OCI-LY7 (cell line): ENCODE measurements around the gene ADAMTS2. TPM values are rescaled to one million over a fixed set of nuclear protein-coding genes. Genes with fewer than 3 reads are reported as not detected.

Source experiments
- BruUV-seq: library from RNA; stranded (reverse); fragments of 400-500 nt; replicated peaks from 2 replicates; lab custom pipeline; 2021; lab: Mats Ljungman, UMichigan
- CTCF ChIA-PET: fragments of 300-600 bp; sonication (Branson Sonifier 250); formaldehyde crosslinking; loops from one replicate; lab custom pipeline; 2022; ENCODE audit warnings: antibody characterized with exemption; ENCODE audit not compliant: unreplicated experiment; lab: Charles Lee
- POLR2A ChIA-PET: fragments of 300-600 bp; sonication (Branson Sonifier 250); formaldehyde crosslinking; loops from one replicate; lab custom pipeline; 2022; ENCODE audit warnings: antibody characterized with exemption; lab: Charles Lee
- DNase-seq: peaks from one replicate; pipeline ENCODE4 v3.0.0-alpha.2; 2015; ENCODE audit warnings: low spot score
- H2AFZ ChIP-seq: fragments of 200-600 bp; sonication (generic), shearing (Covaris generic); 2 replicates; pipeline ENCODE4 v1.6.1; 2014; ENCODE audit warnings: mild to moderate bottlenecking, antibody characterized with exemption, low read length, moderate library complexity
- H3K27ac ChIP-seq: fragments of 200-600 bp; sonication (generic); 2 replicates; pipeline ENCODE4 v1.5.1; 2014; ENCODE audit warnings: mixed run types, low read depth, mild to moderate bottlenecking, moderate library complexity, low read length, inconsistent platforms; ENCODE audit not compliant: poor library complexity, severe bottlenecking
- H3K36me3 ChIP-seq: fragments of 200-600 bp; sonication (generic); 2 replicates; pipeline ENCODE4 v1.6.1; 2014; ENCODE audit warnings: mild to moderate bottlenecking, antibody characterized with exemption, low read length, moderate library complexity, mixed read lengths; ENCODE audit not compliant: insufficient read depth
- H3K4me1 ChIP-seq: fragments of 200-600 bp; sonication (generic); 2 replicates; pipeline ENCODE4 v1.5.1; 2014; ENCODE audit warnings: mild to moderate bottlenecking, low read length; ENCODE audit not compliant: insufficient read depth, poor library complexity, severe bottlenecking
- H3K4me2 ChIP-seq: fragments of 200-600 bp; sonication (generic); 2 replicates; pipeline ENCODE4 v1.6.1; 2014; ENCODE audit warnings: mild to moderate bottlenecking, low read length
- H3K4me3 ChIP-seq: fragments of 200-600 bp; sonication (generic); 2 replicates; pipeline ENCODE4 v1.5.1; 2014; ENCODE audit warnings: mild to moderate bottlenecking, low read depth, low read length; ENCODE audit not compliant: poor library complexity, severe bottlenecking
- H3K79me2 ChIP-seq: fragments of 200-600 bp; sonication (generic); 2 replicates; pipeline ENCODE4 v1.6.1; 2016; ENCODE audit warnings: low read depth, mild to moderate bottlenecking, low read length, moderate library complexity, mixed read lengths; ENCODE audit not compliant: insufficient read depth
- H3K9me2 ChIP-seq: fragments of 200-600 bp; sonication (generic); 2 replicates; pipeline ENCODE4 v1.6.1; 2016; ENCODE audit warnings: mild to moderate bottlenecking, low read length, mixed read lengths; ENCODE audit not compliant: insufficient read depth
- H3K9me3 ChIP-seq: fragments of 200-600 bp; sonication (generic); 2 replicates; pipeline ENCODE4 v1.6.1; 2014; ENCODE audit warnings: mild to moderate bottlenecking, mixed run types, low read length, mixed read lengths
- H4K20me1 ChIP-seq: fragments of 200-600 bp; sonication (generic); 2 replicates; pipeline ENCODE4 v1.6.1; 2014; ENCODE audit warnings: mild to moderate bottlenecking, antibody characterized with exemption, low read length, moderate library complexity, mixed read lengths; ENCODE audit not compliant: insufficient read depth
- CTCF ChIP-seq: fragments of 200-600 bp; sonication (generic); conservative IDR thresholded peaks from 2 replicates; pipeline ENCODE4 v1.5.1; 2014; ENCODE audit warnings: mild to moderate bottlenecking, antibody characterized with exemption, low read length, moderate library complexity, mixed read lengths
- EZH2phosphoT487 ChIP-seq: fragments of 200-600 bp; sonication (generic); IDR thresholded peaks from 2 replicates; pipeline ENCODE4 v1.6.1; 2018; ENCODE audit warnings: low read depth, borderline replicate concordance, mild to moderate bottlenecking, mixed run types, antibody characterized with exemption, low read length, moderate library complexity, mixed read lengths
- intact Hi-C: fragments of 100-400 bp; cut with micrococcal nuclease; formaldehyde crosslinking; loops from one replicate; pipeline ENCODE4 v1.10.0; 2022; ENCODE audit not compliant: unreplicated experiment
- total RNA-seq, 2 experiments: library from RNA; depleted of rRNA in 1 of 2; stranded (reverse); fragments of >200 nt in 1 of 2; shearing (Covaris generic) in 1 of 2; gene quantifications; 2 replicates each; pipeline ENCODE4 v1.2.3, GENCODE V29; 2014 to 2022

Gene ADAMTS2
- total RNA-seq, 2 experiments from 2014 or later, result not detected

DNA sequence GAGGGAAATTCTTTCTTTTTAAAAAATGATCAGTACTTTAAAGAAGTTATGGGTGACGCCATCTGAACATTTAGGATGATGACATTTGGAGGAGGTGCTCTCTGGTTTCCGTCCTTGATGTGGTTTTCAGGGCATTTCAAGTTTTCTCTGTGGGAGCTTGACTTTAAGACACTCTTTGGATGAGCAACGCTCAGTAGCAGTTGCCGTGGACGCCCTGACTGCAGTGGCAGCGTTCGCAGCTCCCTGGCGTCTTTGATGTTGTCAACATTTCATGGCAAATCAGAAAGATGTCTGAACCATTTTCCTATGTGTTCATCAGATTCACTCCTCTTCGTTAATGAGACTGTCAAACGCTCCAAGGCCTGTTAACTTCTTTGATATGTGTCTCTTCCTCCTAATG lies 199.0 kb downstream of the ADAMTS2 start:
- no peaks in the 10 kb centered on the region for H3K36me3 ChIP-seq
- intact Hi-C loops, result no loop called here

GRCh38 chr5:179143446-179143845 lies 201.8 kb downstream of the ADAMTS2 start:
- intact Hi-C loops, result no loop called here
- CTCF ChIA-PET, result no interaction called here

More for the DNA sequence above, 199.0 kb downstream of the ADAMTS2 start:
- Histone ChIP-seq H3K4me2 (no peak overlapping the region), H4K20me1 (no peaks in the 10 kb centered on the region), H3K9me3 (no peaks in the 10 kb centered on the region), H3K4me1 (peaks cover 6% of the 10 kb centered on the region), H3K9me2 (no peaks in the 10 kb centered on the region), H3K27ac (no peak overlapping the region), H2AFZ (no peak overlapping the region), H3K79me2 (no peaks in the 10 kb centered on the region), H3K4me3 (no peak overlapping the region)
- TF ChIP-seq EZH2phosphoT487, result no peak
- no peak for TF ChIP-seq CTCF
- ChIA-PET POLR2A (no interaction called here), CTCF (no interaction called here)
- DNase-seq, result no peak
- BruUV-seq, result no TSS peak

More at GRCh38 chr5:179143446-179143845, 201.8 kb downstream of the ADAMTS2 start:
- Histone ChIP-seq H3K4me1 (peaks cover 6% of the 10 kb centered on the region), H3K4me3 (no peak overlapping the region), H4K20me1 (no peaks in the 10 kb centered on the region), H3K79me2 (no peaks in the 10 kb centered on the region), H3K9me3 (no peaks in the 10 kb centered on the region), H3K9me2 (no peaks in the 10 kb centered on the region), H3K27ac (no peak overlapping the region), H3K4me2 (no peak overlapping the region), H3K36me3 (no peaks in the 10 kb centered on the region), H2AFZ (no peak overlapping the region)
- TF ChIP-seq EZH2phosphoT487, result no peak
- peak; percentile 36; the same call in 1 of the 2 replicates for TF ChIP-seq CTCF
- peak; percentile 4 for DNase-seq
- POLR2A ChIA-PET, result no interaction called here
- BruUV-seq, result no TSS peak
